ENCODE measurements around the gene RTN4RL1.
A peak's percentile ranks its signal among the peaks of the same experiment; 100 is the strongest.

RTN4RL1 gene

GRCh38 chr17:2058586-2059546, 33.7 kb upstream of the RTN4RL1 start:
- no peak for DNase-seq

GRCh38 chr17:2057760-2058585, 32.8 kb upstream of the RTN4RL1 start:
- no peak for DNase-seq

- DNase-seq: no peak
Measured at GRCh38 chr17:2057175-2057759, 32.1 kb upstream of the RTN4RL1 start.

GRCh38 chr17:2056206-2057174, 31.4 kb upstream of the RTN4RL1 start:
- DNase-seq: no peak

GRCh38 chr17:2055292-2056205, 30.4 kb upstream of the RTN4RL1 start:
- DNase-seq: no peak

- DNase-seq: peak; percentile 15
Measured at GRCh38 chr17:2054512-2055291, 29.6 kb upstream of the RTN4RL1 start, which contains the start of gene HIC1. HIC1 (plus strand) TSS chr17:2055103; CDS start chr17:2056691, 1,588 bp downstream.

- no peak for DNase-seq
Measured at GRCh38 chr17:2054262-2054511, 29.1 kb upstream of the RTN4RL1 start.

- peak; percentile 14 for DNase-seq
Measured at GRCh38 chr17:2053380-2054261, 28.5 kb upstream of the RTN4RL1 start.

- DNase-seq: no peak
Measured at GRCh38 chr17:2051933-2052559, 26.9 kb upstream of the RTN4RL1 start.

GRCh38 chr17:2051061-2051932, 26.2 kb upstream of the RTN4RL1 start:
- DNase-seq: peak; percentile 12

GRCh38 chr17:2050300-2051060, 25.3 kb upstream of the RTN4RL1 start:
- peak; percentile 56 for DNase-seq

GRCh38 chr17:2049333-2050299, 24.5 kb upstream of the RTN4RL1 start:
- peak; percentile 44 for DNase-seq

GRCh38 chr17:2048805-2049204, 23.7 kb upstream of the RTN4RL1 start:
- DNase-seq: no peak

GRCh38 chr17:2047590-2047989, 22.5 kb upstream of the RTN4RL1 start:
- no peak for DNase-seq

GRCh38 chr17:2044263-2044894, 19.2 kb upstream of the RTN4RL1 start:
- DNase-seq: no peak

Data from NCI-H774 (cell line).